Esophagus squamous epithelium (tissue), 4 donors: Measurements from ENCODE around the gene SLC37A3.

ENCODE experiments used
- POLR2A ChIP-seq, 4 donors: fragments of 450-650 bp; IDR thresholded peaks; one replicate each; pipeline ENCODE4 v1.6.1; 2017; ENCODE audit warnings: antibody characterized with exemption in 4 of 4, mild to moderate bottlenecking in 4 of 4, moderate library complexity in 3 of 4
- TF ChIP-seq, protein P1 (sequence below), 6 experiments: fragments of 450-650 bp in 4 of 6; fragments of 200-600 bp in 2 of 6; sonication (generic) in 2 of 6; IDR thresholded peaks; one replicate each; pipeline ENCODE4 v1.5.1; 2016 to 2019; ENCODE audit warnings: antibody characterized with exemption in 6 of 6, mild to moderate bottlenecking in 4 of 6, moderate library complexity in 4 of 6

DNA sequence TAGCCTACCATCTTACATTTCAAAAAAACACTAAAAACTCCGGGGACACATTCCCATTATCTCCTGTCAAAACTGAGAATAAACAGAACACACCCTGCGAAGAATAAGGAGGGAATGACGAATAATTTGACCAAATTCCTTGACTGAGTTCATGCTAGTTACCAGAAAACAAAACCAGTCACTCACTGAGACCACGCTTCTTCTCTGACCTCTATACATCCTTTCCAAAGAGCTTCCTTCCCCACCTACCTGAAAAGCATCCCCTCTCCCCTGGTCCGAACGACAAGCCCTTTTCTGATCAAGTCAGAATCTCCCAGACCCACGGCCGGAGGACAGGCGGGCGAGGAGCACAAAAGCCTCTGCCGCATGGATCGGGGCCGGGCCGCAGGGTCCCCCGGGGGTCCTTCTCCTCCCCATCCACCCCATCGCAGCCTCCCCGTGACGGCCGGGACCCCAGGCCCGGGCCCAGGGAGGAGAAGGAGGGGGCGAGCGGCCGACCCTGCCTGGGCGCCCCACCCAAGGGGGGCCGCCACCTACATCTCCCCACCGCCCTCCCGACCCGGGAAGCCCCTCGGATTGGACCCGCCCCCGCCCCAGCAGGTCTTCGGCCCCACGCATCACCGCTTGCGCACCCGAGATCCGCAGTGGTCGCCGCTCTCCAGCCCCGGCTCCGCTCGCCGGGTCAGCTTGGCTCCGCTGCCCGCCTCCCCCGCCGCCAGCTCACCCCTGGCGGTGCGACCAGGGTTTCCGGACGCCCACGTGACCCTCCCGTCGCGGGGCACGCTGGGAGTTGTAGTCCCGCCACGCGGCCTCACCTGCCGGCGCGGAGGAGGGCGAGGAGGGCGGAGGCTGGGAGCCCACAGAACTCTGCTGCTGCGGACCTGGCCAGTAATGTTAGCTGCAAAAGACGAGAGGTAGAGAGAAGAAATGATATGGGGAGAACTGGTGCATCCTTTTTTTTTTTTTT lies at the start of gene SLC37A3:
- TF ChIP-seq, protein P1, sequence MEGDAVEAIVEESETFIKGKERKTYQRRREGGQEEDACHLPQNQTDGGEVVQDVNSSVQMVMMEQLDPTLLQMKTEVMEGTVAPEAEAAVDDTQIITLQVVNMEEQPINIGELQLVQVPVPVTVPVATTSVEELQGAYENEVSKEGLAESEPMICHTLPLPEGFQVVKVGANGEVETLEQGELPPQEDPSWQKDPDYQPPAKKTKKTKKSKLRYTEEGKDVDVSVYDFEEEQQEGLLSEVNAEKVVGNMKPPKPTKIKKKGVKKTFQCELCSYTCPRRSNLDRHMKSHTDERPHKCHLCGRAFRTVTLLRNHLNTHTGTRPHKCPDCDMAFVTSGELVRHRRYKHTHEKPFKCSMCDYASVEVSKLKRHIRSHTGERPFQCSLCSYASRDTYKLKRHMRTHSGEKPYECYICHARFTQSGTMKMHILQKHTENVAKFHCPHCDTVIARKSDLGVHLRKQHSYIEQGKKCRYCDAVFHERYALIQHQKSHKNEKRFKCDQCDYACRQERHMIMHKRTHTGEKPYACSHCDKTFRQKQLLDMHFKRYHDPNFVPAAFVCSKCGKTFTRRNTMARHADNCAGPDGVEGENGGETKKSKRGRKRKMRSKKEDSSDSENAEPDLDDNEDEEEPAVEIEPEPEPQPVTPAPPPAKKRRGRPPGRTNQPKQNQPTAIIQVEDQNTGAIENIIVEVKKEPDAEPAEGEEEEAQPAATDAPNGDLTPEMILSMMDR (IDR thresholded peaks at IDR 0.05) = peak in 4 of 6 experiments; percentile 22 to 36 (median 34)
- peak in 3 of 4 donors; percentile 40 to 77 (median 40) for TF ChIP-seq POLR2A (IDR thresholded peaks at IDR 0.05)
